ENCODE measurements around the gene RNF14.
A peak's percentile ranks its signal among the peaks of the same experiment; 100 is the strongest.

The RNF14 gene

DNA sequence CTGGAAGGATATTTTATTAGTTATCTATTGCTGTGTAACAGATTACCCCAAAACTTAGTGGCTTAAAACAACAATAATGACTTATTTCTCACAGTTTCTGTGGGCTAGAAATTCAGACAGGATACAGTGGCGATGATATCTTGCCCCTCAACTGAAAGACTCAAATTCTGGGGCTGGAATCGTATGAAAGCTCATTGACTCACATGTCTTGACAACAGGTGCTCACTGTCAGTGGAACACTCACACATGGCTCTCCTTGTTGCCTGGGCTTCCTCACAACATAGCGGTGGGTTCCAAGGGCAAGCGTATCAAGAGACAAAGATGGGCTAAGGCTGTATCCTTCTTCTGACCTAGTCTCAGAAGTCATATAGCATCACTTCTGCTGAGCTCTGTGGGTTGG lies 47.7 kb downstream of the RNF14 start:
- in situ Hi-C loops (cut with MboI; ENCODE audit: low sequenced_read_pairs, unreplicated experiment) = no loop called here
- no peak for DNase-seq (ENCODE audit: low spot score)
- TF ChIP-seq, protein P1, sequence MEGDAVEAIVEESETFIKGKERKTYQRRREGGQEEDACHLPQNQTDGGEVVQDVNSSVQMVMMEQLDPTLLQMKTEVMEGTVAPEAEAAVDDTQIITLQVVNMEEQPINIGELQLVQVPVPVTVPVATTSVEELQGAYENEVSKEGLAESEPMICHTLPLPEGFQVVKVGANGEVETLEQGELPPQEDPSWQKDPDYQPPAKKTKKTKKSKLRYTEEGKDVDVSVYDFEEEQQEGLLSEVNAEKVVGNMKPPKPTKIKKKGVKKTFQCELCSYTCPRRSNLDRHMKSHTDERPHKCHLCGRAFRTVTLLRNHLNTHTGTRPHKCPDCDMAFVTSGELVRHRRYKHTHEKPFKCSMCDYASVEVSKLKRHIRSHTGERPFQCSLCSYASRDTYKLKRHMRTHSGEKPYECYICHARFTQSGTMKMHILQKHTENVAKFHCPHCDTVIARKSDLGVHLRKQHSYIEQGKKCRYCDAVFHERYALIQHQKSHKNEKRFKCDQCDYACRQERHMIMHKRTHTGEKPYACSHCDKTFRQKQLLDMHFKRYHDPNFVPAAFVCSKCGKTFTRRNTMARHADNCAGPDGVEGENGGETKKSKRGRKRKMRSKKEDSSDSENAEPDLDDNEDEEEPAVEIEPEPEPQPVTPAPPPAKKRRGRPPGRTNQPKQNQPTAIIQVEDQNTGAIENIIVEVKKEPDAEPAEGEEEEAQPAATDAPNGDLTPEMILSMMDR (IDR thresholded peaks at IDR 0.05; ENCODE audit: borderline replicate concordance, control extremely low read depth, extremely low read depth, insufficient read depth, missing control alignments) = no peak

DNA sequence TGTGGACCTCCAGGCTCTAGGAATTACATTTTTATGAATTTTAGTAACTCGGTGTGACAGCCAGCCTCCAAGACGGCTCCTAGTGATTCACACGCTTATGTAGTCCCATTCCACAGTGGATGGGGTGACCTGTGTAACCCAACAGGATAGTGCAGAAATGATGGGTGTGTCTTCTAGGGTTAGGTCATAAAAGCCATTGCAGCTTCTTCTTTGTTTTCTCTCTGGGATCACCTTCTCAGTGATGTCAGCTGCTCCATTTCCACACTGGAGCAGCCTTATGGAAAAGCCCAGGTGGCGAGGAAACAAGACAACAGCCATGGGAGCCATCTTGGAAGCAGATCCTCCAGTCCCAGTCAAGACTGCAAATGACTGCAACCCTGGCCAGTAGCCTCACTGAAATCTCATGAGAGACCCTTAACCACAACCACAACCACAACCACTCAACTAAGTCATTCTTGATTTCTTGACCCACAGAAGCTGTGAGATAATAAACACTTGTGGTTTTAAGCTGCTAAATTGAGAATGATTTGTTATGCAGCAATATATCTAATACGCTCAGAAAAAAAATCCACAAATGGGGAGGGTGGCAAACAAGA lies 49.0 kb downstream of the RNF14 start:
- TF ChIP-seq, protein P1 (IDR thresholded peaks at IDR 0.05; ENCODE audit: borderline replicate concordance, control extremely low read depth, extremely low read depth, insufficient read depth, missing control alignments) = no peak
- DNase-seq (ENCODE audit: low spot score) = peak; percentile 52
- in situ Hi-C loops (cut with MboI; ENCODE audit: low sequenced_read_pairs, unreplicated experiment) = no loop called here

DNA sequence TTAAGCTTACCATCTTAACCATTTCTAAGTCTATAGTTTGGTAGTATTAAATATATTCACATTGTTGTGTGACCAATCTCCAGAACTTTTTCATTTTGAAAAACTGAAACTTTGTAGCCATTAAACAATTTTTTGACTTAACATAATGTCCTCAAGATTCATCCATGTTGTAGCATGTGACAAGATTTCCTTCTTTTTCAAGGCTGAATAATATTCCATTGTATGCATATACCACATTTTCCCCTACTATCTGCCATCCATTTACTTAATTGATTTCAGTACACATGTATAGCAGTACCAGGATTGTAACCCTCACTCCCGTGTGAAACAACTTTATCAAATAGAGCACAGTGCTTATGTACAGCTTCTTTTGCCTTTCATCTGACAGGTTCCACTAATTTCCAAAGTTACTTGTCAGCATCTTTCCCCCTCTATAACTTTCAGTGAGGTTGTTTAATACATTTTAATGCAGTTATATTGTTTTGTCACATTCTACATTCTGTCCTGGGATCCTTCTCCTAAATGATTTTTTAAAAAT lies 51.3 kb downstream of the RNF14 start:
- TF ChIP-seq, protein P1 (IDR thresholded peaks at IDR 0.05; ENCODE audit: borderline replicate concordance, control extremely low read depth, extremely low read depth, insufficient read depth, missing control alignments) = no peak

DNA sequence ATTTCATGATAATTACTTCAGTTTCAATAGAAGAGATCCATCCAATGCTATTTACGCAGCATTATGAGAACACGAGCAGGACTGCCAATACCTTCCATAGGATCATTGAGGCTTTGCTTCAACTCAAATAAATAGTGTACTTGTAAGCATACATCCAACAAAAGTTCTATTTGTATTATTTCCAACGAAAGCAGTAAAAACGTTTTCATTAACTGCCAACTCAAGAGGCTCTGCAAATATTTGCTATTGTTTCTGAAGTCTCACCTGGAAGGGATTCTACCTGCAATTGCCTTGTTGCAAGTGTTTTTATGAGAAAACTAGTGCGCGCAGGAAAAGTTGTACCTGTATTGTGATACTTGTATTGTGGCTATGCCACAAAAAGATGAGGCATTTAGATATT lies 54.9 kb downstream of the RNF14 start:
- DNase-seq (ENCODE audit: low spot score) = no peak
- in situ Hi-C loops (cut with MboI; ENCODE audit: low sequenced_read_pairs, unreplicated experiment) = no loop called here
- TF ChIP-seq, protein P1 (IDR thresholded peaks at IDR 0.05; ENCODE audit: borderline replicate concordance, control extremely low read depth, extremely low read depth, insufficient read depth, missing control alignments) = no peak

More for the DNA sequence above, 51.3 kb downstream of the RNF14 start:
- no peak for DNase-seq (ENCODE audit: low spot score)
- in situ Hi-C loops (cut with MboI; ENCODE audit: low sequenced_read_pairs, unreplicated experiment) = no loop called here

DNA sequence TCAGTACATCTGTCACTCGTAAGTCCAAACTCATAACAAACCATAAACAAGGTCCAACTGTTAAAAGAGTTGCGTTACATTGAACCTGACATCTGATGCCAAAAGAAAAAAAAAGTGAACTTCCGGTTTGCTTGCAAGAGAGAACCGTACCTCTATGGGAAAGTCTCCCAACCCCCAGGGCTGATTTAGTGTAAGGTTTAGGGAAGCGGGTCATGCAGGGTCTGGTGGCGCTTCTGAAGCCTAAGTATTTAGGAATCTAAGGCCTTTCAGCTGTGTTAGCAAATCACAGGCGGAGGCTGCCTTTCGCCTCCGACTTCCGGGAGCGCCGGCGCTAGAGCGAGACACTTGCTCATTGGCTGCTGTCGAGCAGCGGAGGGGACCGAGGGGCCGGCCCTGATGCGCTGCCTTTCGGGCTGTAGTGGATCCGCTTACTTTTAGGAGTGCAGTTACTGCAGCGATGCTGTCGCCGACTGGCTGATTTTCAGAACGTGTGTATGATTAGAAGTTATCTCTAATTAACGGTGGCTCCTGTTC lies 55.9 kb downstream of the RNF14 start:
- in situ Hi-C loops (cut with MboI; ENCODE audit: low sequenced_read_pairs, unreplicated experiment) = no loop called here
- peak; percentile 85 for DNase-seq (ENCODE audit: low spot score)
- TF ChIP-seq, protein P1 (IDR thresholded peaks at IDR 0.05; ENCODE audit: borderline replicate concordance, control extremely low read depth, extremely low read depth, insufficient read depth, missing control alignments) = no peak

DNA sequence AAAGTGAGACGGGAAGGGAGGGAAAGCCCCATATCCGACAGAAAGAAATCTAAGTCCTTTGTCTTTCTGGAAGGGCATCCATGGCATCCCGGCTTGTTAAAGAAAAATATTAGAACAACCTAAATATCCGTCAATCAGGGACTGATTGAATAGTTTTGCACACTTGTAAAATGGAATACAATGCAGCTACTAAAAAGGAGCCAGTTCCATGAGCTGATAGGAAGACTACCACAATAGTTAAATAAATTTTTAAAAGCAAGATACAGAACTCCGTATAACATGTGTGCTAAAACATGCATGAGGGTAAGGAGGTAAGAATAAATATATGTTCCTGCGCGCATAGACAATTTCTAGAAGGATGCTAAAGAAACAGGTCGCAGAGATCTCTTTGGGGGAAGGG lies 56.7 kb downstream of the RNF14 start:
- TF ChIP-seq, protein P1 (IDR thresholded peaks at IDR 0.05; ENCODE audit: borderline replicate concordance, control extremely low read depth, extremely low read depth, insufficient read depth, missing control alignments) = no peak
- in situ Hi-C loops (cut with MboI; ENCODE audit: low sequenced_read_pairs, unreplicated experiment) = no loop called here
- DNase-seq (ENCODE audit: low spot score) = no peak

All from GM13976 (cell line).